LNCaP clone FGC (cell line): ENCODE data around the gene UBE2L5.

Source experiments
- DNase-seq: peaks from one replicate; pipeline ENCODE4 v3.0.0-alpha.2; 2011; ENCODE audit warnings: low read depth
- H3K4me3 ChIP-seq: 2 replicates; pipeline ENCODE4 v1.5.1; 2011; ENCODE audit warnings: mild to moderate bottlenecking, low read depth, low read length, control low read depth
- TF ChIP-seq, protein P1 (sequence below): IDR thresholded peaks from 2 replicates; pipeline ENCODE4 v1.5.1; 2012; ENCODE audit warnings: mild to moderate bottlenecking; ENCODE audit not compliant: control insufficient read depth, insufficient read depth; ENCODE audit errors: extremely low read depth

The UBE2L5 gene

DNA sequence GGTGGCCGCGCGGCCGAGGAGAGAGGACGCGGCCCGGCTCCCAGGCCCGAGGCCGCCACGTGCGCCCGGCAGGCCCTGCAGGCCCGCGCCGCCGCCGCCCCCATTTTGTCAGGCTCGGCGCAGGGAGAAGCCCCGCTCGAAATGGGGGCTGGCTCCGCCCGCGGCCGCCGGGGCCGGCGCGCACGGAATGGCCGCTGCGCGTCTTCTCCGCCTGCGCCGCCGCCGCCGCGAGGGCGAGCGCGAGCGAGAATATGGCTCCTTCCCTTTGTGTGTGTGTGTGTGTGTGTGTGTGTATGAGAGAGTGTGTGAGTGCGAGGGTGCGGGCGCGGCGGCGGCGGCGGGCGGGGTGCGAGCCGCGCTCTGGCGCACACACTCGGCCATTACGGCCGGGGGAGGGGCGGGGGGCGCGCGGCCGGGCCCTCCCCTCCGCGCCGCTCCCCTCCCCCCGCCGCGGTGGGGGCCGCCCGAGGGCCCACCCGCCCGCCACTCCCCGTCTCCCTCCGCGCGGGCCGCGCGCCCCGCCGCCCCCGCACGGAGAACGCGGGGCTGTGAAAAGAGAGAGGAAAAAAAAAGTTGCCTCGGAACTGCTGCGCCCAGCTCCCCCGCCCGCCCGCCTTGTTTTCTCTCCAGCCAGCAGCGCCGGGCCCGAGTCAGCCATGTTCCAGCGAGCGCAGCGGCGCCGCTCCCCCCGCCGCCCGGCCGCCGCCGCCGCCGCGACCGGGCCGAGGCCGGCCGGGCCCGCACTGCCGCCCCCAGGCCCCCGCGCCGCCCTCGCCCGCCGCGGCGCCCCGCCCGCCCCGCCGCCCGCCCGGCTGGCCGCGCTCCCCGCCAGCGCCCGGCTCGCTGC lies 42.4 kb downstream of the UBE2L5 start:
- no peak for DNase-seq
- peak overlapping the region; percentile 68 for H3K4me3 ChIP-seq
- TF ChIP-seq, protein P1, sequence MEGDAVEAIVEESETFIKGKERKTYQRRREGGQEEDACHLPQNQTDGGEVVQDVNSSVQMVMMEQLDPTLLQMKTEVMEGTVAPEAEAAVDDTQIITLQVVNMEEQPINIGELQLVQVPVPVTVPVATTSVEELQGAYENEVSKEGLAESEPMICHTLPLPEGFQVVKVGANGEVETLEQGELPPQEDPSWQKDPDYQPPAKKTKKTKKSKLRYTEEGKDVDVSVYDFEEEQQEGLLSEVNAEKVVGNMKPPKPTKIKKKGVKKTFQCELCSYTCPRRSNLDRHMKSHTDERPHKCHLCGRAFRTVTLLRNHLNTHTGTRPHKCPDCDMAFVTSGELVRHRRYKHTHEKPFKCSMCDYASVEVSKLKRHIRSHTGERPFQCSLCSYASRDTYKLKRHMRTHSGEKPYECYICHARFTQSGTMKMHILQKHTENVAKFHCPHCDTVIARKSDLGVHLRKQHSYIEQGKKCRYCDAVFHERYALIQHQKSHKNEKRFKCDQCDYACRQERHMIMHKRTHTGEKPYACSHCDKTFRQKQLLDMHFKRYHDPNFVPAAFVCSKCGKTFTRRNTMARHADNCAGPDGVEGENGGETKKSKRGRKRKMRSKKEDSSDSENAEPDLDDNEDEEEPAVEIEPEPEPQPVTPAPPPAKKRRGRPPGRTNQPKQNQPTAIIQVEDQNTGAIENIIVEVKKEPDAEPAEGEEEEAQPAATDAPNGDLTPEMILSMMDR: no peak

DNA sequence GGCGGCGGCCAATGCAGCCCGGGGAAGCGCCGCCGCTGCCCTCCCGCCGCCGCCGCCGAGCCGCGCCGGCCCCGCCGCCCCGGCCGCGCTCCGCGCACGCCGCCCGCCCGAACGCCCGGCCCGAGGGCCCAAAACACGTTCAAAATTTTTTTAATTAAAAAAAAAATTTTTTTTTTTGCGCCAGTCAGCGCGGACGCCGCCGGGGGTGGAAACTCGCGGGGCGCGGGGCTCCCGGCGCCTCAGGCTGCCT lies 43.0 kb downstream of the UBE2L5 start:
- no peak for DNase-seq
- TF ChIP-seq, protein P1: no peak

DNA sequence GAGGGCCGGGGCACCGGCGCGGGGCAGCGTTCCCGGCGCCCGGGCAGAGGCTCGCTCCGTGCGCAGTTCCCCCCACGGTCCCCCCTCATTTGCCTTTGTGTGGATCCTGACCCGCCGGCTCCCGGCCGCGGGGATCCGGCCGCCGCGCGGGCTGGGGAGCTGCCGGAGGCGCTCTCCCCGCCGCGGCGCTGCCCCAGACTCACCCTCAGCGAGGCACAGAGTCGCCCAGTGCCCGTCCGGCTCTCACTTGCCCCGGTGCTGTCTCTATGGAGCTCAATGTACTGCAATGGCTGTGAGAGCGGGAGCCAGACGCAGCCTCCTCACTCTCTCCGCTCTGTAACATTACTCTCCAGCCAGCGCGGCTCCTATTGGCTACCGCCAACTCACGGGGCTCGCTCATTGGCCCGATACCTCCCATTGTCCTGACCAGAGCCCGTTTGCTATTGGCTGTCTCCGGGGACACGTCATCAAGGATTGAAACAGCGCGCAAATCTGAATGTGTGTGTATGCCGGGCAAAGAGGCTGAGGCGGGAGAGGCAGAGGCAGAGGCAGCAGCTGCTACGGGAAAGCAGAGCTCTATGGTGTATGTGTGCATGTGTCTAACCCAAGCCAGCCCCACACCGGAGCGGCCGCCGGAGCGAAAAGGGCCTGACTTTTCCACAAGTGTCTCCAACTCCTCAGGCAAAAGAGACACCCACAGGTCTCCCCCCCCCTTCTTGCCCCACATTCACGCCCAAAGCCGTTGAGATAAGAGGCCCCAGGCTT lies 43.5 kb downstream of the UBE2L5 start, which contains the start of gene HMGB1:
Gene HMGB1 (minus strand): TSS at position 344 of the 765 bp plus-strand sequence. CDS start 2,256 bp downstream, outside the sequence.
- peak within 1 kb of the TSS; percentile 68 for H3K4me3 ChIP-seq
- TF ChIP-seq, protein P1: no peak
- DNase-seq: peak; percentile 96

More for the DNA sequence above, 43.0 kb downstream of the UBE2L5 start:
- H3K4me3 ChIP-seq: peak overlapping the region; percentile 56

DNA sequence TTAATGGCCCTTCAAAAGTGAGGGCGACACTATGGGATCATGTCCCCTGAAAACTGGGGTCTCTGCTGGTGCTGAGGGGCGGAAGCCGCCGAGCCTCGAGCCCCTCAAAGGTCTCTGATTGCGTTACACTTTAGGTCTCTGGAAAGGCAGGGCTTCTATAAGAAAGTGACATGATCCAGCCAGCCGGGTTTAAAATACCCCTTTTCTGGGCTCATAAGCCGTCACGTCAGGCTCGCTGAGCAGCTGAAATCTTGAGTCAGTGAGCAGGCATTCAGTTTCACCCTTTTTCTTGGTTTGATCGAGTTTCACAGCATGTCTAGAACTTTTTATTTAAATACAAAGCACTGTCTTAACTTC lies 44.0 kb downstream of the UBE2L5 start:
- H3K4me3 ChIP-seq: peak overlapping the region; percentile 56
- TF ChIP-seq, protein P1: no peak
- no peak for DNase-seq

DNA sequence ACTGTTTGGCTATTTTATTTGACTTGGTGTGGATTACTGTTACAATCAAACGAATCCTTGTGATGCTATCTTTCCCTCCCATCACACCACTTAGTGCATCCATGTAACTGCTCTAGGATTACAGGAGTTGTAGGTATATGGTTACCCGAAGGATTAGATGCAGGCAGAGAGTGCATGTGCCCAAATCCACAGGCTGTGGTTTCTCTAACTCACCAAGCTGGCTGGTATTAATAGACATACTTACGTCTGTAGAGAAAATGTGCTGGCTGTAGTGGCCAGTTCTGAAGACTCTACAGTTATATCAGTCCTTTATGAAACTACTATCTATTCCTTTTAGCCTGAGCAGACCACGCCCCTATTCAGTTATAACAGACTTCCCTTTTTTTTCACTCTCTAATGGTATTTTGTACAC lies 44.6 kb downstream of the UBE2L5 start:
- TF ChIP-seq, protein P1: no peak
- DNase-seq: no peak
- H3K4me3 ChIP-seq: no peak overlapping the region

DNA sequence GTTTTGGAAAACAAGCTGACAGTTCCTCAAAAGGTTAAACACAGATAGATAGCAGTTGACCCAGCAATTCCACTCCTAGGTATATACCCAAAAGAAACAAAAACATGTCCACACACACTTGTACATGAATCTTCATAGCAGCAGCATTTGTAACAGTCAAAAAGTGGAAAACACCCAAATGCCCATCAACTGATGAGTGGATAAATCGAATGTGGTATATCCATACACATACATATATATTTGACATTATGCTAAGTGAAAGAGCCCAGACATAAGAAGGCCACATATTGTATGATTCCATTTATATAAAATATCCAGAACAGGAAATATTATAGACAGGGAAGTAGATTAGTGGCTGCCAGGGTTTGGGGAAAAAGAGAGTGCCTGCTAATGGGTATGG lies 51.4 kb downstream of the UBE2L5 start:
- no peak for DNase-seq
- H3K4me3 ChIP-seq: no peak overlapping the region
- TF ChIP-seq, protein P1: no peak
